GM12872 (cell line): ENCODE data around the gene MTCL3.

Experiments
- TF ChIP-seq, protein P1 (sequence below): IDR thresholded peaks from 3 replicates; pipeline ENCODE4 v1.5.1; 2011; ENCODE audit warnings: low read depth, mild to moderate bottlenecking, low read length, moderate library complexity; ENCODE audit not compliant: insufficient read depth

Gene MTCL3

DNA sequence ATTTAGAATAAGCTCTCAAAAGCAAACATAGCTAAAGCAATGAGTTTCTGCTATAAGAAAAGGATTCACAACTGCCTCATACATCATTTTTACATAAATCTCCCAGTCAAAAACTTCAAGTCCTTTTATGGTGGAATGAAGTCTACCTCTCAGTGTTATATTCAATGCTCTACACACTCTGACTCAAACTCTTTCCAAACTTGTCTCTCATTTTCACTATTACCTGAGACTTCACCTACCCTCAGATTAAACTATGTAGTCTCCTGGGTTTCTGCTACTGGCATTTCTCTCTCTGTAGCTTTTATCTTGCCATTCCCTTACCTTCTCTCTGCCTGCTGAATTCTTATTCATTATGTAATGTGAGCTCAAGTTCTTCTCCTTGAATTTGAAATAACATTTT, 71.4 kb downstream of the MTCL3 start:
- TF ChIP-seq, protein P1, sequence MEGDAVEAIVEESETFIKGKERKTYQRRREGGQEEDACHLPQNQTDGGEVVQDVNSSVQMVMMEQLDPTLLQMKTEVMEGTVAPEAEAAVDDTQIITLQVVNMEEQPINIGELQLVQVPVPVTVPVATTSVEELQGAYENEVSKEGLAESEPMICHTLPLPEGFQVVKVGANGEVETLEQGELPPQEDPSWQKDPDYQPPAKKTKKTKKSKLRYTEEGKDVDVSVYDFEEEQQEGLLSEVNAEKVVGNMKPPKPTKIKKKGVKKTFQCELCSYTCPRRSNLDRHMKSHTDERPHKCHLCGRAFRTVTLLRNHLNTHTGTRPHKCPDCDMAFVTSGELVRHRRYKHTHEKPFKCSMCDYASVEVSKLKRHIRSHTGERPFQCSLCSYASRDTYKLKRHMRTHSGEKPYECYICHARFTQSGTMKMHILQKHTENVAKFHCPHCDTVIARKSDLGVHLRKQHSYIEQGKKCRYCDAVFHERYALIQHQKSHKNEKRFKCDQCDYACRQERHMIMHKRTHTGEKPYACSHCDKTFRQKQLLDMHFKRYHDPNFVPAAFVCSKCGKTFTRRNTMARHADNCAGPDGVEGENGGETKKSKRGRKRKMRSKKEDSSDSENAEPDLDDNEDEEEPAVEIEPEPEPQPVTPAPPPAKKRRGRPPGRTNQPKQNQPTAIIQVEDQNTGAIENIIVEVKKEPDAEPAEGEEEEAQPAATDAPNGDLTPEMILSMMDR = no peak

DNA sequence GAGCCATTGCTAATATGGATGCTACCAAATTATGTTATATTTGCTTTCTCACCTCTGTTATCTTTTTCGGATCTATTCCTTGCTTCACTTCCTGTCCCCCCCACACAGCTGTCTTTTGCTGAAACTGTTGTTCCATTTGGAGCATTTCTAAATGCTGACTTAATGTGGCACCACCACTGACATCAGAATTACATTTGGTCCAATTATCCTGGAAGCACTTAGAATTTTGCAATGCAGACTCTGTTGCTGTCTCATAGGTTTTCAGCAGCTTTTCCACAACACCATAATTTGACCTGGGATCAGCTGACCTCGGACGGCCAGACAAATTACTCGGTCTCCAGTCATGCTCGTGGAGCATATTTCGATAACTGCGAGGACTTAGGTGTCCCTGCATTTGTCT, 72.8 kb downstream of the MTCL3 start:
- TF ChIP-seq, protein P1 = no peak

DNA sequence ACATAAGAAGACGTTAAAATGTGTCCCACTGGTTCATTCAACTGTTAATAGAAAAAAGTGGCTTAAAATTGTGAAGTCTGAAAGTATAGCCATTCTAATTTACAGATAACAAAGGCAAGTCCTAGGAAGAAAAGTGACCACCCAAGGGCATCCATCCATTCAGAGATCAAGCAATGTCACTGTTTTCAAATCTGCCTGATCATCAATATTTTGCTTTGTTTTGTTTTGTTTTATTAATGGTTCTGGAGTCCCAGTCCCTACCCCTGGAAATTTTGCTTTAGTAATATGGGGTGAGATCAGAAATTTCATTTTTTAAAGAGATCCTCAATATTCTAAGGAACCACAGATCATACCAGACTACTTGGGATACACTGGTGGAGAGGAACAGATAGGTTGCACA, 77.3 kb downstream of the MTCL3 start:
- TF ChIP-seq, protein P1 = no peak

DNA sequence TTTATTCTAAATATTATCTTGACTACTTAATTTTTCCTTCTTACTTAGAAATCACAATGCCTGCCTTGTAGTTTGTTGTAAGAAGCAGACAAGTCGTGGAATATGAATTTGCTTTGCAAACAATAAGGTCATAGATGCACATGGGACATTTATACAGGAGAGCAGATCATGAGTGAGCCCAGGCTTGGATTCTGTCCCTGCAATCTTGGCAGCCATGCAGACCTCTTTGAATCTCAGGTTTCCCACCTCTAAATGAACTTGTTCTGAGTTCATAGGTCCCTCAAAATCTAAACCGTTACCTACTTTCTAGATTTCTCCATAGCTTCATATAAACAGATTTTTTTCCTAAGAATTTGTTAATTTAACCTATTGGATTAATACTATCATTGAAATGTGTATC, 79.4 kb downstream of the MTCL3 start:
- TF ChIP-seq, protein P1 = no peak

DNA sequence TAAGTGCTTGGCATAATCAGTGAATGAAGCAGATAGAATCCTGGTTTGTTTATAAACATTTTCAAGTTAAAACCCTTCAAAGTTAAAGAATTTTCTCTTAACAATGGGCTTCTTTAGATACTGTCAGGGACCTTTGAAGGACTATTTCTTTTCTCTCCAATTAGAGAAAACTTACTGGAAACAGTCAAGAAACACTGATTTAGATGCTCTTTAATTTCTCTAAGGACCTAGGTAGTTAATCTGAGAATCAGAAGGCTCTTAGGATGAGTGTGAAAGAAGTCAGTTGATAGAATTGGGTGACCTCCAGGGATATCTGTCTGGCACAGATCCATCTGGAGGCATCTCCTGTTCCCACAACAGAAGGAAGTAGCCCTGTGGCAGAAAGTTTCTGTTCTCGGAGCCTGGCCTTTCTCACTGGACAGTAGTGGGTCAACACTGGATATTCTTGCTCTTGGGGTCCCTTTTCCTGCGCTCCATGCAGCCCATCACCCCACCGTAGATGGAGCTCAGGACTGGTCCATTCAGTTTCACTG, 82.5 kb downstream of the MTCL3 start:
- TF ChIP-seq, protein P1 = no peak

DNA sequence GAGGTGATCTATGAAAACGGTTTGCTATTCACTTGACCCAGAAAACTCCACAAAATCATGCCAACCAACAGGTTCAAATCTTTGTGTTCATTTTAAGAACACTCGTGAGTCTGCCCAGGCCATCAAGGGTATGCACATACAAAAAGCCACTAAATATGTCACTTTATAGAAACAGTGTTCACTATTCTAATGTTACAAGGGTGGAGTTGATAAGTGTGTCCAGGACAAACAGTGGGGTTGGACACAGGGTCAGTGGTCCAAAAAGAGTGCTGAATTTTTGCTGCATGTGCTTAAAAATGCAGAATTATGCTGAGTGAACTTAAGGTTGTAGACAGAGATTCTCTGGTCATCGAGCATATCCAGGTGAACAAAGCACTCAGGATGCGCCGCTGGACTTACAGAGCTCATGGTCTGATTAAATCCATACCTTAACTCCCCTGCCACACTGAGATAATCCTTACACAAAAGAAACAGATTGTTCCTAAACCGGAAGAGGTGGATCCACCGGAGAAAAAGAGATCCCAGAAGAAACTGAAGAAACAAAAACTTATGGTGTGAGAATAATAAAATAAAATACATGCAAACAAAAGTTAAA, 83.4 kb downstream of the MTCL3 start:
- TF ChIP-seq, protein P1 = no peak

DNA sequence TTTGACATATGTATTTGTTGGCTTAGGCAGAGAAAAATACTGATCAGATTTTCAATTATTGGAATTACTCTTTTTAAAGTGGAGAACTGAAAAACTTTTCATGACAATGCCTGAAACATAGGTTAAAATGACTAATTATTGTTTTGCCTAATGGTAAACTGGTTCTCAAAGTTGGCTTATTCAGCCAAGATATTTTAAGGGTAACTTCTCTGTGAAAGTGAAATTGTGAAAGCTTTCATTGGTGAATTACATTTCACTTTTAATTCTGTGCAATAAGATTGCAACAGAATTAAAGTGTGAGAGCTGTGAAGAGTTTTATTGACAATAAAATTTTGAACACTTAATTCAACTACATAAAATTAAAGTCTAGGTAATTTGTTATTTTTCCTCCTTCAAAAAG, 84.5 kb downstream of the MTCL3 start:
- TF ChIP-seq, protein P1 = no peak
